ENCODE results near the gene RTN4IP1. TPM values are rescaled to one million over a fixed set of nuclear protein-coding genes. Genes with fewer than 3 reads are reported as not detected.

The RTN4IP1 gene
- total and polyA plus RNA-seq, 10 of the 15 experiments (the other 5 are each of a cell fraction or from before 2014, with no cell fraction given) = 8.2 to 17.0 (median 9.8) TPM

DNA sequence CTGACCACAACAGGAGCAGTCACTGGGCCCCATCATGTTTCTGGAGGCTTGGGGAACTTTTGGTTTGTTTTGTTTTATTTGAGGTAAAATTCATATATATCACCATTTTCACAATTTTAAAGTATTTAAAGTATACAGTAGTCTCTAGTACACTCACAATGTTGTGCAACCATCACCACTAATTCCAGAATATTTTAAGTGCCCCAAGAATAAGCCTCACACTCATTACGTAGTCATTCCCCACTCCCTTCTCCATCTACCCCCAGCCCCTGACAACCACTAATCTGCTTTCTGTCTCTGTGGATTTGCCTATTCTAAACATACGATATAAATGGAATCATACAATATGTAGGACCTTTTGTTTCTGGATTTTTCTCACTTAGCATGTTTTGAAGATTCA lies 29.0 kb downstream of the RTN4IP1 start:
- Histone ChIP-seq H3K27ac (ENCODE audit: control insufficient read depth, insufficient read depth) (no peak overlapping the region), H3K9ac (ENCODE audit: control insufficient read depth, insufficient read depth, low read length) (no peak overlapping the region), H4K20me1 (ENCODE audit: control insufficient read depth, insufficient read depth) (no peaks in the 10 kb centered on the region), H3K36me3 (ENCODE audit: control insufficient read depth in 2 of 2, insufficient read depth in 2 of 2, low read length in 1 of 2) (no peaks in the 10 kb centered on the region), H2AFZ (ENCODE audit: control insufficient read depth, low read depth, low read length) (no peak overlapping the region), H3K4me2 (ENCODE audit: control insufficient read depth, insufficient read depth) (no peak overlapping the region), H3K79me2 (ENCODE audit: control insufficient read depth, insufficient read depth, low read length) (no peaks in the 10 kb centered on the region), H3K4me1 (ENCODE audit: control insufficient read depth, insufficient read depth, low read length) (no peaks in the 10 kb centered on the region), H3K9me3 (replicated peaks; ENCODE audit: control insufficient read depth, insufficient read depth, low read length) (no peaks in the 10 kb centered on the region), H3K27me3 (replicated peaks in 1 of 2; ENCODE audit: control insufficient read depth in 2 of 2, insufficient read depth in 2 of 2, low read length in 1 of 2) (no peaks in the 10 kb centered on the region), H3K4me3 (no peak overlapping the region)
- DNase-seq (ENCODE audit: low read depth, low spot score) (no peak), ATAC-seq (no peak), FAIRE-seq (no peak)
- no TSS peak for BruUV-seq (replicated peaks)
- POLR2A ChIA-PET = no interaction called here
- intact Hi-C loops (cut with micrococcal nuclease; ENCODE audit: unreplicated experiment) (no loop called here), in situ Hi-C loops (cut with MboI) (no loop called here)
- SMC1A ChIA-PET (ENCODE audit: uncharacterized antibody, unreplicated experiment) = no interaction called here
- 97% methylated on average over 2 of the region's 2 CpGs for WGBS (ENCODE audit: insufficient coverage, insufficient replicate concordance, low lambda C conversion rate, missing lambda C conversion rate)
- TF ChIP-seq RBBP5 (conservative IDR thresholded peaks at IDR 0.05) (no peak), ESRRA (IDR thresholded peaks at IDR 0.05; ENCODE audit: low read length) (no peak), TCF12 (IDR thresholded peaks at IDR 0.05; ENCODE audit: low read depth, low read length) (no peak), TBL1XR1 (IDR thresholded peaks at IDR 0.05; ENCODE audit: low read depth, low read length) (no peak), SIX5 (IDR thresholded peaks at IDR 0.05; ENCODE audit: low read depth, low read length, severe bottlenecking) (no peak), EGR1 (IDR thresholded peaks at IDR 0.05; ENCODE audit: borderline replicate concordance in 1 of 2, low read depth in 2 of 2, low read length in 2 of 2) (no peak), NBN (IDR thresholded peaks at IDR 0.05) (no peak), HDAC6 (IDR thresholded peaks at IDR 0.05; ENCODE audit: unreplicated experiment) (no peak), TARDBP (IDR thresholded peaks at IDR 0.05; ENCODE audit: borderline replicate concordance) (no peak), ZNF622 (IDR thresholded peaks at IDR 0.05) (no peak)
- TF ChIP-seq, protein P1, sequence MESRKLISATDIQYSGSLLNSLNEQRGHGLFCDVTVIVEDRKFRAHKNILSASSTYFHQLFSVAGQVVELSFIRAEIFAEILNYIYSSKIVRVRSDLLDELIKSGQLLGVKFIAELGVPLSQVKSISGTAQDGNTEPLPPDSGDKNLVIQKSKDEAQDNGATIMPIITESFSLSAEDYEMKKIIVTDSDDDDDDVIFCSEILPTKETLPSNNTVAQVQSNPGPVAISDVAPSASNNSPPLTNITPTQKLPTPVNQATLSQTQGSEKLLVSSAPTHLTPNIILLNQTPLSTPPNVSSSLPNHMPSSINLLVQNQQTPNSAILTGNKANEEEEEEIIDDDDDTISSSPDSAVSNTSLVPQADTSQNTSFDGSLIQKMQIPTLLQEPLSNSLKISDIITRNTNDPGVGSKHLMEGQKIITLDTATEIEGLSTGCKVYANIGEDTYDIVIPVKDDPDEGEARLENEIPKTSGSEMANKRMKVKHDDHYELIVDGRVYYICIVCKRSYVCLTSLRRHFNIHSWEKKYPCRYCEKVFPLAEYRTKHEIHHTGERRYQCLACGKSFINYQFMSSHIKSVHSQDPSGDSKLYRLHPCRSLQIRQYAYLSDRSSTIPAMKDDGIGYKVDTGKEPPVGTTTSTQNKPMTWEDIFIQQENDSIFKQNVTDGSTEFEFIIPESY (IDR thresholded peaks at IDR 0.05) = no peak
- RAD21 ChIA-PET (ENCODE audit: unreplicated experiment) = no interaction called here
- CTCF ChIA-PET = interaction anchor here (2.0 kb wide), 1 partner anchor 379 kb away, joined by 8 read pairs; no protein-coding TSS in a partner anchor

Measured in GM12878 (cell line).